Brain microvascular endothelial cell (primary cell): ENCODE measurements around the gene MYO18B.

Experiments used
- DNase-seq: peaks from one replicate; pipeline ENCODE4 v3.0.0-alpha.2; 2020
- H3K27ac ChIP-seq: fragments of 250-450 bp; sonication (Bioruptor Pico); 2 replicates; pipeline ENCODE4 v1.5.1; 2020; ENCODE audit warnings: mild to moderate bottlenecking, moderate library complexity
- H3K27me3 ChIP-seq: fragments of 250-450 bp; sonication (Bioruptor Pico); replicated peaks from 2 replicates; pipeline ENCODE4 v1.5.1; 2020; ENCODE audit warnings: mild to moderate bottlenecking
- H3K36me3 ChIP-seq: fragments of 250-450 bp; sonication (Bioruptor Pico); replicated peaks from 2 replicates; pipeline ENCODE4 v1.5.1; 2020; ENCODE audit warnings: mild to moderate bottlenecking
- H3K4me3 ChIP-seq: 2 replicates; pipeline ENCODE4 v1.5.1; 2011; ENCODE audit warnings: low read depth, mild to moderate bottlenecking, control low read depth, low read length, moderate library complexity
- CTCF ChIP-seq: IDR thresholded peaks from 2 replicates; pipeline ENCODE4 v1.5.1; 2011; ENCODE audit warnings: low read depth, mild to moderate bottlenecking, moderate library complexity, low read length, control low read depth, inconsistent platforms; ENCODE audit errors: missing control alignments
- in situ Hi-C: cut with HindIII; loops from 2 replicates; pipeline ENCODE4 v1.10.0; 2017; ENCODE audit warnings: low sequenced_read_pairs, low pct_ligation_motif_present

MYO18B gene

GRCh38 chr22:25695146-25695545 is 46.8 kb upstream of the MYO18B start:
- Histone ChIP-seq H3K27ac (no peak overlapping the region), H3K4me3 (no peak overlapping the region), H3K36me3 (no peaks in the 10 kb centered on the region), H3K27me3 (no peaks in the 10 kb centered on the region)
- DNase-seq, result no peak
- in situ Hi-C loops, result no loop called here
- TF ChIP-seq CTCF, result no peak

GRCh38 chr22:25696763-25697162 is 45.2 kb upstream of the MYO18B start:
- TF ChIP-seq CTCF, result no peak
- H3K36me3 ChIP-seq, result no peaks in the 10 kb centered on the region
- DNase-seq, result no peak
- in situ Hi-C loops, result no loop called here
- H3K27me3 ChIP-seq, result no peaks in the 10 kb centered on the region
- no peak overlapping the region for H3K27ac ChIP-seq
- H3K4me3 ChIP-seq, result no peak overlapping the region

- in situ Hi-C loops, result no loop called here
- Histone ChIP-seq H3K27ac (no peak overlapping the region), H3K4me3 (no peak overlapping the region), H3K36me3 (no peaks in the 10 kb centered on the region), H3K27me3 (no peaks in the 10 kb centered on the region)
- no peak for TF ChIP-seq CTCF
- DNase-seq, result no peak
These were observed 44.8 kb upstream of the MYO18B start for GRCh38 chr22:25697181-25697664.

GRCh38 chr22:25697978-25698377 is 44.0 kb upstream of the MYO18B start:
- DNase-seq, result no peak
- H3K36me3 ChIP-seq, result no peaks in the 10 kb centered on the region
- no peak overlapping the region for H3K4me3 ChIP-seq
- TF ChIP-seq CTCF, result no peak
- in situ Hi-C loops, result no loop called here
- no peaks in the 10 kb centered on the region for H3K27me3 ChIP-seq
- H3K27ac ChIP-seq, result no peak overlapping the region

GRCh38 chr22:25698461-25698860 is 43.5 kb upstream of the MYO18B start:
- Histone ChIP-seq H3K27me3 (no peaks in the 10 kb centered on the region), H3K4me3 (no peak overlapping the region), H3K27ac (no peak overlapping the region), H3K36me3 (no peaks in the 10 kb centered on the region)
- DNase-seq, result no peak
- no peak for TF ChIP-seq CTCF
- in situ Hi-C loops, result no loop called here

- TF ChIP-seq CTCF, result no peak
- H3K36me3 ChIP-seq, result no peaks in the 10 kb centered on the region
- in situ Hi-C loops, result no loop called here
These were observed 43.0 kb upstream of the MYO18B start for GRCh38 chr22:25698978-25699377.

More at GRCh38 chr22:25698978-25699377, 43.0 kb upstream of the MYO18B start:
- H3K27me3 ChIP-seq, result no peaks in the 10 kb centered on the region
- H3K27ac ChIP-seq, result no peak overlapping the region
- no peak for DNase-seq
- no peak overlapping the region for H3K4me3 ChIP-seq
